MM.1S (cell line): Measurements from ENCODE around the gene ACOX2.

Source experiments
- DNase-seq: peaks from one replicate; pipeline ENCODE4 v3.0.0-alpha.2; 2015
- H2AFZ ChIP-seq: fragments of 300-600 bp; sonication (generic); 2 replicates; pipeline ENCODE4 v1.6.0; 2016; ENCODE audit warnings: antibody characterized with exemption, low read length
- H3F3A ChIP-seq: fragments of 300-600 bp; sonication (generic); 2 replicates; pipeline ENCODE4 v1.6.1; 2016; ENCODE audit warnings: mild to moderate bottlenecking, antibody characterized with exemption, low read length, moderate library complexity, mixed read lengths; ENCODE audit not compliant: insufficient read depth
- H3K27ac ChIP-seq: fragments of 300-600 bp; sonication (generic); 2 replicates; pipeline ENCODE4 v1.5.1; 2016; ENCODE audit warnings: mild to moderate bottlenecking, low read length
- H3K27me3 ChIP-seq: fragments of 300-600 bp; sonication (generic); replicated peaks from 2 replicates; pipeline ENCODE4 v1.6.0; 2016; ENCODE audit warnings: low read length; ENCODE audit not compliant: insufficient read depth
- H3K36me3 ChIP-seq: fragments of 300-600 bp; sonication (generic); replicated peaks from 2 replicates; pipeline ENCODE4 v1.6.1; 2016; ENCODE audit warnings: mild to moderate bottlenecking, low read length, mixed read lengths; ENCODE audit not compliant: insufficient read depth
- H3K4me1 ChIP-seq: fragments of 300-600 bp; sonication (generic); 2 replicates; pipeline ENCODE4 v1.6.1; 2016; ENCODE audit warnings: low read length, mixed read lengths
- H3K4me2 ChIP-seq: fragments of 300-600 bp; sonication (generic); 2 replicates; pipeline ENCODE4 v1.6.0; 2016; ENCODE audit warnings: low read depth, low read length
- H3K4me3 ChIP-seq: fragments of 300-600 bp; sonication (generic); 2 replicates; pipeline ENCODE4 v1.5.1; 2016; ENCODE audit warnings: low read length, mixed read lengths
- H3K79me2 ChIP-seq: fragments of 300-600 bp; sonication (generic); 2 replicates; pipeline ENCODE4 v1.6.1; 2016; ENCODE audit warnings: mixed run types, low read length, mixed read lengths
- H3K9ac ChIP-seq: fragments of 300-600 bp; sonication (generic); 2 replicates; pipeline ENCODE4 v1.6.1; 2016; ENCODE audit warnings: low read length, mixed read lengths
- H3K9me2 ChIP-seq: fragments of 300-600 bp; sonication (generic); replicated peaks from 2 replicates; pipeline ENCODE4 v1.6.1; 2016; ENCODE audit warnings: mild to moderate bottlenecking, low read length, mixed read lengths; ENCODE audit not compliant: insufficient read depth
- H3K9me3 ChIP-seq: fragments of 300-600 bp; sonication (generic); replicated peaks from 2 replicates; pipeline ENCODE4 v1.6.1; 2016; ENCODE audit warnings: mild to moderate bottlenecking, low read length, mixed read lengths; ENCODE audit not compliant: insufficient read depth
- H4K20me1 ChIP-seq: fragments of 300-600 bp; sonication (generic); 2 replicates; pipeline ENCODE4 v1.6.1; 2016; ENCODE audit warnings: mild to moderate bottlenecking, low read length, moderate library complexity, mixed read lengths; ENCODE audit not compliant: insufficient read depth
- CTCF ChIP-seq: fragments of 300-600 bp; sonication (generic); IDR thresholded peaks from 2 replicates; pipeline ENCODE4 v1.5.1; 2016; ENCODE audit warnings: antibody characterized with exemption, low read length, mixed read lengths
- EZH2 ChIP-seq: fragments of 300-600 bp; sonication (generic); optimal IDR thresholded peaks from 2 replicates; pipeline ENCODE3; 2017; ENCODE audit warnings: low read depth, mild to moderate bottlenecking, antibody characterized with exemption, low read length, mixed read lengths
- EZH2phosphoT487 ChIP-seq: fragments of 300-600 bp; sonication (generic); IDR thresholded peaks from 2 replicates; pipeline ENCODE4 v1.6.1; 2018; ENCODE audit warnings: antibody characterized with exemption, low read length

ACOX2 gene

GRCh38 chr3:58487140-58487886 is 49.7 kb downstream of the ACOX2 start:
- Histone ChIP-seq H3K4me2 (no peak overlapping the region), H3K36me3 (no peaks in the 10 kb centered on the region), H3K4me3 (no peak overlapping the region), H3K9me2 (no peaks in the 10 kb centered on the region), H3K9ac (no peak overlapping the region), H4K20me1 (no peaks in the 10 kb centered on the region), H3K4me1 (peaks cover 9% of the 10 kb centered on the region; the same call in 1 of the 2 replicates), H3K27me3 (peaks cover 12% of the 10 kb centered on the region), H2AFZ (no peak overlapping the region), H3K27ac (no peak overlapping the region), H3K9me3 (no peaks in the 10 kb centered on the region), H3K79me2 (peaks cover under 1% of the 10 kb centered on the region; the same call in 1 of the 2 replicates), H3F3A (no peaks in the 10 kb centered on the region)
- TF ChIP-seq EZH2phosphoT487 (no peak), CTCF (no peak), EZH2 (no peak)
- no peak for DNase-seq

GRCh38 chr3:58485801-58486435 is 51.1 kb downstream of the ACOX2 start:
- Histone ChIP-seq H3K4me1 (peaks cover 6% of the 10 kb centered on the region; the same call in 1 of the 2 replicates), H3K4me3 (no peak overlapping the region), H3K36me3 (no peaks in the 10 kb centered on the region), H3K79me2 (no peaks in the 10 kb centered on the region), H3K9ac (no peak overlapping the region), H2AFZ (no peak overlapping the region), H3K27ac (no peak overlapping the region), H3K9me2 (no peaks in the 10 kb centered on the region), H3F3A (no peaks in the 10 kb centered on the region), H4K20me1 (no peaks in the 10 kb centered on the region), H3K9me3 (no peaks in the 10 kb centered on the region), H3K4me2 (no peak overlapping the region), H3K27me3 (peaks cover 12% of the 10 kb centered on the region)
- TF ChIP-seq EZH2phosphoT487 (no peak), EZH2 (no peak), CTCF (no peak)
- no peak for DNase-seq

- no peaks in the 10 kb centered on the region for H3K9me2 ChIP-seq
- H3K4me2 ChIP-seq: no peak overlapping the region
- TF ChIP-seq CTCF (no peak), EZH2 (no peak), EZH2phosphoT487 (no peak)
These were observed 52.3 kb downstream of the ACOX2 start for GRCh38 chr3:58484722-58485069.

More at GRCh38 chr3:58484722-58485069, 52.3 kb downstream of the ACOX2 start:
- H3K9ac ChIP-seq: no peak overlapping the region
- H3K4me1 ChIP-seq: peaks cover 6% of the 10 kb centered on the region; the same call in 1 of the 2 replicates
- no peak for DNase-seq
- H3F3A ChIP-seq: no peaks in the 10 kb centered on the region
- no peaks in the 10 kb centered on the region for H3K36me3 ChIP-seq
- H3K4me3 ChIP-seq: no peak overlapping the region
- H3K27ac ChIP-seq: no peak overlapping the region
- H4K20me1 ChIP-seq: no peaks in the 10 kb centered on the region
- H2AFZ ChIP-seq: no peak overlapping the region
- H3K79me2 ChIP-seq: no peaks in the 10 kb centered on the region
- no peaks in the 10 kb centered on the region for H3K9me3 ChIP-seq
- H3K27me3 ChIP-seq: peaks cover 8% of the 10 kb centered on the region
